UCSD-AML1 (cell line): ENCODE results near the gene AMD1.

Experiments
- DNase-seq: peaks from one replicate; lab custom pipeline; 2025; ENCODE audit not compliant: unreplicated experiment; lab: John Stamatoyannopoulos, UW

The AMD1 gene

GRCh38 chr6:110935171-110935570 is 60.6 kb downstream of the AMD1 start:
- no peak for DNase-seq

- DNase-seq = no peak
These were observed 63.6 kb downstream of the AMD1 start for GRCh38 chr6:110938171-110938570.

GRCh38 chr6:110939429-110940200 is 65.0 kb downstream of the AMD1 start:
- peak; percentile 46 for DNase-seq

- peak; percentile 24 for DNase-seq
These were observed 70.1 kb downstream of the AMD1 start for GRCh38 chr6:110944681-110945151.
